Measurements from ENCODE around the gene ZNF497. TPM values are rescaled to one million over a fixed set of nuclear protein-coding genes. Genes with fewer than 3 reads are reported as not detected.

Gene ZNF497
- total and polyA plus RNA-seq, 9 of the 15 experiments (the other 6 are each of a cell fraction or from before 2014, with no cell fraction given), result 0.06 to 0.98 (median 0.44) TPM; not detected in 1

DNA sequence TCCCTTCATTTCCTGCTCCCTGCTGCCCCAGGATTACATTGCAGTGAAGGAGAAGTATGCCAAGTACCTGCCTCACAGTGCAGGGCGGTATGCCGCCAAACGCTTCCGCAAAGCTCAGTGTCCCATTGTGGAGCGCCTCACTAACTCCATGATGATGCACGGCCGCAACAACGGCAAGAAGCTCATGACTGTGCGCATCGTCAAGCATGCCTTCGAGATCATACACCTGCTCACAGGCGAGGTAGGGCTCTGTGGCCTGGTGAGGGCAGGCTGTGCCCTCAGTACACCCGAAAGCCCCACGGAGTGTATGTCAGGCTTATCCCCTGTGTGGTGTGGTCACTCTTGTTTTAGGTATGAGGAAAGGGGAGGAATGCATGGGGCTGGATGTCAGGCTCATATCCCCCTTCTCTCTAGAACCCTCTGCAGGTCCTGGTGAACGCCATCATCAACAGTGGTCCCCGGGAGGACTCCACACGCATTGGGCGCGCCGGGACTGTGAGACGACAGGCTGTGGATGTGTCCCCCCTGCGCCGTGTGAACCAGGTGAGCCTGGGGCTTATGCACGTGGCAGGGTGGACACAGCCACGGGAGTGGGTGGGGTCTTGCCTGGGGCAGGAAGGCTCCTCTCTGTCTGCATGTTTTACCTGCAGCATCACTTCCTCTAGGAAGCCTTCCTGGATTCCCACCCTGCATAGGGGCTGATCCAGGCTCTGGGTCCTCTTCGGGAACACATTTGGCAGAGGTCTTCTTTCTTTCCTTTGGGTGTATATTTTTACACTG is 30.6 kb upstream of the ZNF497 start (continued):
- TF ChIP-seq, protein P1, sequence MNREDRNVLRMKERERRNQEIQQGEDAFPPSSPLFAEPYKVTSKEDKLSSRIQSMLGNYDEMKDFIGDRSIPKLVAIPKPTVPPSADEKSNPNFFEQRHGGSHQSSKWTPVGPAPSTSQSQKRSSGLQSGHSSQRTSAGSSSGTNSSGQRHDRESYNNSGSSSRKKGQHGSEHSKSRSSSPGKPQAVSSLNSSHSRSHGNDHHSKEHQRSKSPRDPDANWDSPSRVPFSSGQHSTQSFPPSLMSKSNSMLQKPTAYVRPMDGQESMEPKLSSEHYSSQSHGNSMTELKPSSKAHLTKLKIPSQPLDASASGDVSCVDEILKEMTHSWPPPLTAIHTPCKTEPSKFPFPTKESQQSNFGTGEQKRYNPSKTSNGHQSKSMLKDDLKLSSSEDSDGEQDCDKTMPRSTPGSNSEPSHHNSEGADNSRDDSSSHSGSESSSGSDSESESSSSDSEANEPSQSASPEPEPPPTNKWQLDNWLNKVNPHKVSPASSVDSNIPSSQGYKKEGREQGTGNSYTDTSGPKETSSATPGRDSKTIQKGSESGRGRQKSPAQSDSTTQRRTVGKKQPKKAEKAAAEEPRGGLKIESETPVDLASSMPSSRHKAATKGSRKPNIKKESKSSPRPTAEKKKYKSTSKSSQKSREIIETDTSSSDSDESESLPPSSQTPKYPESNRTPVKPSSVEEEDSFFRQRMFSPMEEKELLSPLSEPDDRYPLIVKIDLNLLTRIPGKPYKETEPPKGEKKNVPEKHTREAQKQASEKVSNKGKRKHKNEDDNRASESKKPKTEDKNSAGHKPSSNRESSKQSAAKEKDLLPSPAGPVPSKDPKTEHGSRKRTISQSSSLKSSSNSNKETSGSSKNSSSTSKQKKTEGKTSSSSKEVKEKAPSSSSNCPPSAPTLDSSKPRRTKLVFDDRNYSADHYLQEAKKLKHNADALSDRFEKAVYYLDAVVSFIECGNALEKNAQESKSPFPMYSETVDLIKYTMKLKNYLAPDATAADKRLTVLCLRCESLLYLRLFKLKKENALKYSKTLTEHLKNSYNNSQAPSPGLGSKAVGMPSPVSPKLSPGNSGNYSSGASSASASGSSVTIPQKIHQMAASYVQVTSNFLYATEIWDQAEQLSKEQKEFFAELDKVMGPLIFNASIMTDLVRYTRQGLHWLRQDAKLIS (CRISPR knock-in tag; IDR thresholded peaks at IDR 0.05), result no peak
- TF ChIP-seq RBM22 (IDR thresholded peaks at IDR 0.05; ENCODE audit: low read depth, low read length, poor library complexity, severe bottlenecking), result peak; percentile 63
- TF ChIP-seq, protein P2, sequence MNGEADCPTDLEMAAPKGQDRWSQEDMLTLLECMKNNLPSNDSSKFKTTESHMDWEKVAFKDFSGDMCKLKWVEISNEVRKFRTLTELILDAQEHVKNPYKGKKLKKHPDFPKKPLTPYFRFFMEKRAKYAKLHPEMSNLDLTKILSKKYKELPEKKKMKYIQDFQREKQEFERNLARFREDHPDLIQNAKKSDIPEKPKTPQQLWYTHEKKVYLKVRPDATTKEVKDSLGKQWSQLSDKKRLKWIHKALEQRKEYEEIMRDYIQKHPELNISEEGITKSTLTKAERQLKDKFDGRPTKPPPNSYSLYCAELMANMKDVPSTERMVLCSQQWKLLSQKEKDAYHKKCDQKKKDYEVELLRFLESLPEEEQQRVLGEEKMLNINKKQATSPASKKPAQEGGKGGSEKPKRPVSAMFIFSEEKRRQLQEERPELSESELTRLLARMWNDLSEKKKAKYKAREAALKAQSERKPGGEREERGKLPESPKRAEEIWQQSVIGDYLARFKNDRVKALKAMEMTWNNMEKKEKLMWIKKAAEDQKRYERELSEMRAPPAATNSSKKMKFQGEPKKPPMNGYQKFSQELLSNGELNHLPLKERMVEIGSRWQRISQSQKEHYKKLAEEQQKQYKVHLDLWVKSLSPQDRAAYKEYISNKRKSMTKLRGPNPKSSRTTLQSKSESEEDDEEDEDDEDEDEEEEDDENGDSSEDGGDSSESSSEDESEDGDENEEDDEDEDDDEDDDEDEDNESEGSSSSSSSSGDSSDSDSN (IDR thresholded peaks at IDR 0.05; ENCODE audit: borderline replicate concordance in 1 of 2, low read depth in 2 of 2, low read length in 2 of 2), result no peak
- peak; percentile 59 for TF ChIP-seq POLR2A (conservative IDR thresholded peaks at IDR 0.05)
- TF ChIP-seq ZSCAN29 (IDR thresholded peaks at IDR 0.05), result no peak
- TF ChIP-seq, protein P3, sequence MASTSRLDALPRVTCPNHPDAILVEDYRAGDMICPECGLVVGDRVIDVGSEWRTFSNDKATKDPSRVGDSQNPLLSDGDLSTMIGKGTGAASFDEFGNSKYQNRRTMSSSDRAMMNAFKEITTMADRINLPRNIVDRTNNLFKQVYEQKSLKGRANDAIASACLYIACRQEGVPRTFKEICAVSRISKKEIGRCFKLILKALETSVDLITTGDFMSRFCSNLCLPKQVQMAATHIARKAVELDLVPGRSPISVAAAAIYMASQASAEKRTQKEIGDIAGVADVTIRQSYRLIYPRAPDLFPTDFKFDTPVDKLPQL (IDR thresholded peaks at IDR 0.05; ENCODE audit: extremely low read depth, insufficient read length), result no peak
- no peak for TF ChIP-seq PURB (CRISPR knock-in tag; IDR thresholded peaks at IDR 0.05; ENCODE audit: low read depth)
- no peak for TF ChIP-seq NFIX (CRISPR knock-in tag; IDR thresholded peaks at IDR 0.05; ENCODE audit: low read depth)
- no peak for TF ChIP-seq HNRNPH1 (optimal IDR thresholded peaks at IDR 0.05; ENCODE audit: low read depth, low read length)
- no peak for TF ChIP-seq HLTF (IDR thresholded peaks at IDR 0.05)
- TF ChIP-seq MCM3 (IDR thresholded peaks at IDR 0.05), result no peak
- no peak for TF ChIP-seq ZNF696 (CRISPR knock-in tag; conservative IDR thresholded peaks at IDR 0.05)
- TF ChIP-seq, protein P4, sequence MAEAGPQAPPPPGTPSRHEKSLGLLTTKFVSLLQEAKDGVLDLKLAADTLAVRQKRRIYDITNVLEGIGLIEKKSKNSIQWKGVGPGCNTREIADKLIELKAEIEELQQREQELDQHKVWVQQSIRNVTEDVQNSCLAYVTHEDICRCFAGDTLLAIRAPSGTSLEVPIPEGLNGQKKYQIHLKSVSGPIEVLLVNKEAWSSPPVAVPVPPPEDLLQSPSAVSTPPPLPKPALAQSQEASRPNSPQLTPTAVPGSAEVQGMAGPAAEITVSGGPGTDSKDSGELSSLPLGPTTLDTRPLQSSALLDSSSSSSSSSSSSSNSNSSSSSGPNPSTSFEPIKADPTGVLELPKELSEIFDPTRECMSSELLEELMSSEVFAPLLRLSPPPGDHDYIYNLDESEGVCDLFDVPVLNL (CRISPR knock-in tag; IDR thresholded peaks at IDR 0.05; ENCODE audit: low read depth), result no peak
- TF ChIP-seq, protein P5, sequence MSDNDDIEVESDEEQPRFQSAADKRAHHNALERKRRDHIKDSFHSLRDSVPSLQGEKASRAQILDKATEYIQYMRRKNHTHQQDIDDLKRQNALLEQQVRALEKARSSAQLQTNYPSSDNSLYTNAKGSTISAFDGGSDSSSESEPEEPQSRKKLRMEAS (CRISPR knock-in tag; IDR thresholded peaks at IDR 0.05), result peak; percentile 31; the same call in 1 of the 2 replicates
- TF ChIP-seq KAT2B (IDR thresholded peaks at IDR 0.05; ENCODE audit: low read depth, low read length), result no peak
- TF ChIP-seq, protein P6, sequence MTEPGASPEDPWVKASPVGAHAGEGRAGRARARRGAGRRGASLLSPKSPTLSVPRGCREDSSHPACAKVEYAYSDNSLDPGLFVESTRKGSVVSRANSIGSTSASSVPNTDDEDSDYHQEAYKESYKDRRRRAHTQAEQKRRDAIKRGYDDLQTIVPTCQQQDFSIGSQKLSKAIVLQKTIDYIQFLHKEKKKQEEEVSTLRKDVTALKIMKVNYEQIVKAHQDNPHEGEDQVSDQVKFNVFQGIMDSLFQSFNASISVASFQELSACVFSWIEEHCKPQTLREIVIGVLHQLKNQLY (CRISPR knock-in tag; conservative IDR thresholded peaks at IDR 0.05), result no peak
- TF ChIP-seq ZNF41 (CRISPR knock-in tag; conservative IDR thresholded peaks at IDR 0.05), result no peak
- TF ChIP-seq ARNT (IDR thresholded peaks at IDR 0.05), result no peak
- no peak for TF ChIP-seq ZBTB17 (CRISPR knock-in tag; IDR thresholded peaks at IDR 0.05)
- no peak for TF ChIP-seq MBD2 (IDR thresholded peaks at IDR 0.05; ENCODE audit: borderline replicate concordance, low read depth)

Measured in K562 (cell line).